ENCODE data around the gene PRUNE2. TPM values are rescaled to one million over a fixed set of nuclear protein-coding genes. Genes with fewer than 3 reads are reported as not detected.

Gene PRUNE2
- total RNA-seq, 1 donor from 2014 or later, result 26.3 TPM

DNA sequence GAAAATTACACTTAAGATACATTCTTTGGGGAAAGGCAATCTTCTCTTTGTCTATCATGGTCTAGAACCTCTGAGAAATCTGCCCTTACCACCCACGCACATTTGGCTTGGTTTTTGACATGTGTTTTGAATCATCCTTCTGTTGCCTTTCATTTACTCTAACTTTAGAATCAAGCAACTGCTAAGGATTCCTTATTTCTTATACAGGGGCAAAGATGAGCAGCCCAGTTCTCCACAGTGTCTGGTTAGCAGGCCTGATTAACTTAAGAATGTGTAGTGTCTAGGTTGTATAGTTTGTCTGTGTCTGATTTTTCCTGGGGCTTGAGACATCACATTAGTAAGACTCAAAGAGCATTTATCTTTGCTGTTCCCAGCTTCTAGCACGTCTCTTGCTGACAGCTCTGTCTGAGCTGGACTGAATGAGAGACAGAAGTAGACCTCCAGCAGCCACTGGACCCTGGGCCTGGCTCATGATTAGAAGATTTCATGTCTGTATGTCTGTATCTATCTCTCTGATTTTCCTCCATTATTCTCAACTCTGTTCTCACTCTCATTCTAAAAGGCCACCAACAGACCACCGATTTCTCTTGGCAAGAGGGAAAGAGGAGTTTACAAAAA lies 173.5 kb downstream of the PRUNE2 start:
- DNase-seq, result peak; percentile 35

DNA sequence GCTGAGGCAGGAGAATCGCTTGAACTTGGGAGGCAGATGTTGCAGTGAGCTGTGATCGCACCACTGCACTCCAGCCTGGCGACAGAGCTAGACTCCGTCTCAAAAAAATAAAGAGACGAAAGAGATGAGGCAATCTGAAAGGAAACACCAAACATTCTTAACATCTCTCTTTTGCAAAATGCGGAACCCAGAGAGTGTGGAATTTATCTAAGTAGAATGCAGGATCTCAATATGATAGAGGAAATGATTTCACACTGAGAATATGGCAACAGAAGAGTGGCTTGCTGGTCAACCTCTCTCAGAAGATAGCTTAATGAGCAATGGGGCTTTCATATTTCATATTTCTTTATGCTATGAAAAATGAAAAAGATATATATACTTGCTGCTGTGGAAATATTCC lies 175.1 kb downstream of the PRUNE2 start:
- no peak for DNase-seq

- no peak for DNase-seq
These were observed 175.8 kb downstream of the PRUNE2 start for GRCh38 chr9:76729980-76730737.

DNA sequence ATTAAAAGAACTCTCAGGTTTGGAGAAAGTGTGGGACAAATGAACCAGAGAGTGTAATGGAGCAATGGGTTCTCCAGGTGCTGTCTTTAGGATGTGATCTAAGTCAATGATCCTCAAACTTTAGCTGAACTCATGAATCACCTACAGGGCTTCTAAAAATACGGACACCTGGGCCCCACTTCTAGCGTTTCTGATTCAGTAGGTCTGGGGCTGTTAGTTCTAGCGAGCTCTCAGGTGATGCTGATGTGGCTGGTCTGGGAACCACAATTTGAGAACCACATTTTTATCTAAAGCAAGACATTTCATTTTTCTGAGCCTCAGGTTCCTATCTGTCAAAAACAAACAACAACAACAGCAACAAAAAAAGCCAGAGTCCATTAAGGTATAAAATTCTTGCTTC lies 176.8 kb downstream of the PRUNE2 start:
- DNase-seq, result no peak

DNA sequence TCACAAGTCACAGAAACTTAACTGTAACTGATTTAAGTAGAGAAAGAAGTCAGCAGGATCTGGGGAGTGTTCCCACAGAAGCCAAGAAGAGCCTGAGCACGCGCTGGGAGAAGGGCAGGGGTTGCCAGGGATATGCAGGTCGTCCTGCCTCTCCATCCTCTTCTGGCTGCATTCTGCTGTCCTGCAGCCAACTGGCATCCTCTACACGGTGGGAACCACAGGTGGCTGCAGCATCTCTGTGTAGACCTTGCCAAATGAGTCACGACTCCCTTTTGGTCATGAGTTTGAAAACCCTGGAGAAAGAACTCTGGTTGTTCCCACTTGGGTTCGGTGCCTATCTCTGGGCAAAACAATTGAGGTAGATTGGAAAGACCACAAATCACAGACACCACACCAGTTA lies 180.0 kb downstream of the PRUNE2 start:
- no peak for DNase-seq

DNA sequence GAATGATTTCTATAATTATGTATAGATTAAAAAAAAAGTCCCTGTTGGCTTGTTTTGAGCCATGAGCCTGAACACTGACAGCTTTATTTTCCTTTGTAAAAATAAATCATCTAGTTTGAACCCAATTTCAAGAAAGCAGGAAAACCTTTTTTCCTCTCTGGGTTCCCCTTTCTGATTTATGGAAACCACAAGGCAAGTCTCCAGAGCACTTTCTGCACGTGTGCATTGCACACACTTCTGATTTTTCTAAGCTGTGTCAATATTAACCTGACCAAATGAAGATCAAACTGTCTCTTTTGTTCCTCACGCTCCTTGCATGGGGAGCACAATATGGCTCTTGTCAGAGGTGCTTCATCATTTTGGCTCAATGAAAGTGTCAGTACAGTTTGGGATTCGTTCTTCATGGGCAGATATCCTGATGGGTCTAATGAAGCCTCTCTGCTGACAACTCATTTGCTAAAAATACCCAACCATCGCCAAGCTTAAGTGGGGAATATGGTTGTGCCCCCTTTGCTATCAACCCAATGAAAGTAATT lies 180.8 kb downstream of the PRUNE2 start:
- no peak for DNase-seq

GRCh38 chr9:76720245-76720644 lies 185.7 kb downstream of the PRUNE2 start:
- no peak for DNase-seq

GRCh38 chr9:76718166-76718565 lies 187.7 kb downstream of the PRUNE2 start:
- no peak for DNase-seq

GRCh38 chr9:76717613-76718012 lies 188.3 kb downstream of the PRUNE2 start:
- no peak for DNase-seq

DNA sequence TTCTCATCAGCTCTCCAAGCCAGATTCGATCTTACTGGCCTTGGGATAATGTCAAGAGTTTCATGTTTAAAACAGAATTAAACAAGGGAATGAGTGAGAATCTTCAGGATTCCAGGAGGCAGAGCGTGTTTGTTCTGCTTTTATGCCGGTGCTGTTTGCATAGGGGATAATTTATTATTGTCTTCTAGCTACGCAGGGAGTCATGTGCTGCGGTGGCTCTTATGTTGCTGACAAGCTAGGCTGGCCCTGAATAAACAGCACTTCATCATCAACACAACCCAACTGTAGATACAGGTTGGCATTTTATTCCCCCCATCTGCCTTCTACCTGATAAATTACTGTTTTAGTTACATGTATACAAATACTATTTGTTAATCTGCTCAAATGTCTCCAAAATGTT lies 188.7 kb downstream of the PRUNE2 start:
- DNase-seq, result no peak

DNA sequence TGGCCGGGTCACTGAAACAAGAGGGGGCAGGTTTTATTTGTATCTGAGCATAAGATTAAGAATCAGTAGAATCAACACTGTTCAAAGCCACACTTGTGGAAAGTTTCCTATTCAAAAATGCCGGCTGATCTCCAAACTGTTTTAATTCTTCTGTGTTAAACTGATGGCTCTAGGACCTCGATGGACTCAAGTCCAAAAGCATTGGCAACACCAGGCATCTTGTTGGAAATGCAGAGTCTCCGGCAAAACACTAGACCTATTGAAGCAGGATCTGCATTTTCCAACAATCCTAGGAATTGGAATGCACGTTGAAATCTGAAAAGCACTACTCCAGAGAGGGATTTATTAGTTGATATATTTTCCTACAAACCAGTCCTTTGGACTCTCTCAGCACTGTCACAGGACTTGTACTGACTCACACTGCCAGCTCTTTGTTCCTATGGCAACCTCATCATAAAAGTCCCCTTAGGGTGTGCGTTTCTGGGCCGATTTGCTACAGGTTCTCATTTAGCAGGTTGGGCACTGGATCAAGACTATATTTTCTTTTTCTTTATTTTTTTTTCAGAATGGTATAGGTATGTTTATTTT lies 189.7 kb downstream of the PRUNE2 start:
- DNase-seq, result peak; percentile 35

DNA sequence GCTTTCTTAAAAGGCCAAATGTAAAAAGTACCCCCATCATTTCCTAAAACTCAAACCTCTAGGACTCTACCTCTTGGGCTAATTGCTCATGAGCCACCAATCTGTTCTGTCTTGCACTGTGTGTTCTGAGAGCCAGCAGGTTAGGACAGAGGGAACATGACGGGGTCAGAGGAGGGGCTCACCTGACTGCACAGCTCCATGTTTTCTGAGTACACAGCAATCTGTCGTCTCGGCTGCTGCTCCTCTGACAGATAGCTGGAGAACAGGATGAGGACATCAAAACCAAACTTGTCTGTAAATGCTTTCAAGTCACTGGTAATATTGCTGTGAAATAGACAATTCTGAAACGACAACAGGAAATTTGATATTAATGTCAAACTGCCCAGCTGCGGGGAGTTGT lies 192.5 kb downstream of the PRUNE2 start:
- no peak for DNase-seq

DNA sequence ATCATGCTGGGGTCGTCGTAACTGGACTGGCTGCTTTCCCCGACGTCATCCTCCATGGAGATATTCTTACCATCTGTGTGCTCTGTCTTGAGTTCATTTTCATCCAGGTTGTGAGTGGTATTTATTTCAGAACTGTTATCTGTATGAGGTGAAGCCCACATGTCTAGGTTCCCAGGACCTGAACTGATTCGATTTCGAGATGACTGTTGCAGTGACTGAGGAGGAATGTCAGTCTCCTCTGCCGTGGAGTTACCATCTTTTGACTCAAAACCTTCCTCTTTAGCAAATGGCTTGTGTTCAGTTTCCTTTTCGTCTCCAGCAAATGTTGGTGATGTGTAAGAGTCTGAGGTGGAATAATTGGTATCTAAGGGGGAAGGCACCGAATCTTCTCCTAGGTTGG lies 196.9 kb downstream of the PRUNE2 start:
- no peak for DNase-seq

- DNase-seq, result no peak
These were observed 198.4 kb downstream of the PRUNE2 start for GRCh38 chr9:76707510-76707909.

DNA sequence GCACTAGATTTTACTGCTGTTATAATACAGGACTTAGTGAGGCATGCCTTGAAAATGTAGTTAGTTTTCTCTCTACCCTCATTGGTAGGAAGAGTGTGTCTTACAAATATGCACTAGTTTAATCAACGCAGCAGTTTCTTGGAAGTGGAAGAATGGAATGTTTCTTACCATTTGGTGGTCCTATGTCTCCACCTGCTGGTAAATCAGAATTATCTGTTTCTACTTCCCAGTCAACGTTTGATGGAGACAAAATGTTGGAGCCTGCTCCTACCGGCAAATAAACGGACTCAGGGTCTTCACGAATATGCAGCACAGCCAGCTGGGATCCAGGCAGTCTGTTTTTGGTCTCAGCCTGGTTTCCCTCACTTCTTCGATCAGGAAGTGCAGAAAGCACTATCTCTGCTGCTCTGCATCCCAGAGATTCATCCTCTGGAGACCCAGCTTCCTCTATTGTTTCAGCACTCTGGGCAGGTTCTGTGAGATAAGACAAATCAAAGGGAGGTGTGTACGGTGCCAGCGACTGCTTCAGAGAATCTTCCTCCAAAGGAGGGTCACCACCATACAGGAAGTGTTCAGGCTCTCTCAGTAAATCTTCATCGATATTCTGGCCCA lies 201.2 kb downstream of the PRUNE2 start:
- peak; percentile 92 for DNase-seq

GRCh38 chr9:76703270-76703669 lies 202.6 kb downstream of the PRUNE2 start:
- no peak for DNase-seq

GRCh38 chr9:76701441-76702039 lies 204.4 kb downstream of the PRUNE2 start:
- DNase-seq, result peak; percentile 94

GRCh38 chr9:76700916-76701315 lies 205.0 kb downstream of the PRUNE2 start:
- DNase-seq, result no peak

GRCh38 chr9:76699971-76700370 lies 205.9 kb downstream of the PRUNE2 start:
- DNase-seq, result peak; percentile 65

- DNase-seq, result no peak
These were observed 208.4 kb downstream of the PRUNE2 start for GRCh38 chr9:76697554-76697953.

GRCh38 chr9:76697081-76697480 lies 208.8 kb downstream of the PRUNE2 start:
- no peak for DNase-seq

DNA sequence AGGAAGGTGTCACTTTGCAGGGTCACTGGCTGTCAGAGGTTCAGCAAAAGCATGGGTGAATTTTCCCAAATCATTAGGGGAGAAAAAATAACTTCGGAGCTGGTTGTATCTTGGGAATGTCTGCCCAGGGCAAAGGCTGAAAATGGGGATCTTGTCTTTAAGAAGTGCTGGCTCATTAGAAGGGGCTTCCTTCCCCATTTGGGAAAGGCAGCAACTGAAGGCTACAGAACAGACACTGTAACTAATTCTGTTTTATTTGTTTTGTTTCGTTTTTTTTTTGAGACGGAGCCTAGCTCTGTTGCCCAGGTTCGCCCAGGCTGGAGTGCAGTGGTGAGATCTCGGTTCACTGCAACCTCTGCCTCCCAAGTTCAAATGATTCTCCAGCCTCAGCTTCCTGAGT lies 212.0 kb downstream of the PRUNE2 start:
- DNase-seq, result no peak

Measured in tongue (tissue), 2 donors.